HuH-7 (cell line): ENCODE data around the gene OR7G3.

Experiments
- DNase-seq: peaks from one replicate; pipeline ENCODE4 v3.0.0; 2011; ENCODE audit warnings: low spot score

OR7G3 gene

GRCh38 chr19:9126900-9127405 lies at the start of gene OR7G3:
TSS of gene OR7G3 (minus strand) at chr19:9126950. CDS start at chr19:9126950, 0 bp downstream.
- no peak for DNase-seq

GRCh38 chr19:9175326-9175725 lies 48.6 kb upstream of the OR7G3 start:
- DNase-seq = no peak

- DNase-seq = no peak
Measured at GRCh38 chr19:9171393-9171991, 44.7 kb upstream of the OR7G3 start.

- no peak for DNase-seq
Measured at GRCh38 chr19:9166846-9167245, 40.1 kb upstream of the OR7G3 start.

GRCh38 chr19:9165261-9165660 lies 38.5 kb upstream of the OR7G3 start:
- no peak for DNase-seq

GRCh38 chr19:9161427-9161826 lies 34.7 kb upstream of the OR7G3 start:
- no peak for DNase-seq

GRCh38 chr19:9159891-9160290 lies 33.1 kb upstream of the OR7G3 start:
- DNase-seq = no peak

- DNase-seq = no peak
Measured at GRCh38 chr19:9156304-9156703, 29.6 kb upstream of the OR7G3 start.

- DNase-seq = no peak
Measured at GRCh38 chr19:9155591-9155990, 28.8 kb upstream of the OR7G3 start.

- no peak for DNase-seq
Measured at GRCh38 chr19:9151367-9151766, 24.6 kb upstream of the OR7G3 start.

- DNase-seq = no peak
Measured at GRCh38 chr19:9150650-9151049, 23.9 kb upstream of the OR7G3 start.

- no peak for DNase-seq
Measured at GRCh38 chr19:9149997-9150396, 23.2 kb upstream of the OR7G3 start.

GRCh38 chr19:9148697-9149096 lies 21.9 kb upstream of the OR7G3 start:
- DNase-seq = no peak

GRCh38 chr19:9146882-9147281 lies 20.1 kb upstream of the OR7G3 start:
- DNase-seq = no peak

- no peak for DNase-seq
Measured at GRCh38 chr19:9144920-9145319, 18.2 kb upstream of the OR7G3 start.

- peak; percentile 60 for DNase-seq
Measured at GRCh38 chr19:9140159-9140874, 13.6 kb upstream of the OR7G3 start, which contains the start of gene ZNF317. TSS of gene ZNF317 (plus strand) at chr19:9140397. CDS start at chr19:9156017, 15,620 bp downstream.

- no peak for DNase-seq
Measured at GRCh38 chr19:9139609-9140158, 12.9 kb upstream of the OR7G3 start.

GRCh38 chr19:9132422-9132821 lies 5.7 kb upstream of the OR7G3 start:
- no peak for DNase-seq

GRCh38 chr19:9130965-9131364 lies 4.2 kb upstream of the OR7G3 start:
- no peak for DNase-seq

- no peak for DNase-seq
Measured at GRCh38 chr19:9128171-9128570, 1.4 kb upstream of the OR7G3 start.

GRCh38 chr19:9116547-9116946 lies 10.2 kb downstream of the OR7G3 start:
- DNase-seq = no peak

GRCh38 chr19:9115307-9115813 lies 11.4 kb downstream of the OR7G3 start, which contains the start of gene OR7G1:
TSS of gene OR7G1 (minus strand) at chr19:9115763. CDS start at chr19:9115763, 0 bp downstream.
- no peak for DNase-seq

GRCh38 chr19:9109959-9110358 lies 16.8 kb downstream of the OR7G3 start:
- no peak for DNase-seq
